HG02759 (cell line): ENCODE results near the gene NUP43.
"Not testable (repeated sequence)": the region's sequence is repeated elsewhere in the genome, so short reads cannot be mapped to it uniquely, and the experiment has no call there.

ENCODE experiments used
- ATAC-seq: cut with Tn5 transposase; IDR thresholded peaks from one replicate; pipeline ENCODE4 v1.9.1; 2021; ENCODE audit warnings: mild to moderate bottlenecking, moderate library complexity; ENCODE audit not compliant: unreplicated experiment

NUP43 gene

DNA sequence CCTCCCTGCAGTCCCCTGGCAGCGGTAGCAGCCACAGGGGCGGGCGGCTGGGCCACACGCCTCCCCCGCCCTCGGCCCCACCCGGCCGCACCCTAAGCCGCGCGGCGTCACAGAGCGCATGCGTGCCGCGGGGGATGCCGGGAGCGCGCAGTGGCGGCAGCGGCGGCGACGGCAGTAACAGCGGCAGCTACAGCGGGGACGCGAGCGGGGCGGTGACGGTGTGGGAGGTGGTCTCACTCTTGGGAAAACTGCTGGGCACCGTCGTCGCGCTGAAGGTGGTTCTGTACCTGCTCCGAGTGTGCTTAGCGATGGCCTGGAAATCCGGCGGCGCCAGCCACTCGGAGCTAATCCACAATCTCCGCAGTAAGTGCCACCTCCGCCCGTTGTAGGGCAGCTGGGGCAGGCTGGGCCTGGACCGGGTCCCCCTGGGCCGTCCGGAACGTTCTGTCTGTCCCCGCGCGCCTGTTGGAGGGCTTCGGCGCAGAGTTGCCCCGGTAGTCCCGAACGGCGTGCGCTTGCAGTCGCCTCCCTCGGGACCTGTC lies 3.3 kb upstream of the NUP43 start, which contains the start of gene PCMT1:
Gene PCMT1 (plus strand): TSS at position 148 of the 542 bp plus-strand sequence. CDS start 161 bp downstream, at position 309.
- peak; percentile 87 for ATAC-seq

DNA sequence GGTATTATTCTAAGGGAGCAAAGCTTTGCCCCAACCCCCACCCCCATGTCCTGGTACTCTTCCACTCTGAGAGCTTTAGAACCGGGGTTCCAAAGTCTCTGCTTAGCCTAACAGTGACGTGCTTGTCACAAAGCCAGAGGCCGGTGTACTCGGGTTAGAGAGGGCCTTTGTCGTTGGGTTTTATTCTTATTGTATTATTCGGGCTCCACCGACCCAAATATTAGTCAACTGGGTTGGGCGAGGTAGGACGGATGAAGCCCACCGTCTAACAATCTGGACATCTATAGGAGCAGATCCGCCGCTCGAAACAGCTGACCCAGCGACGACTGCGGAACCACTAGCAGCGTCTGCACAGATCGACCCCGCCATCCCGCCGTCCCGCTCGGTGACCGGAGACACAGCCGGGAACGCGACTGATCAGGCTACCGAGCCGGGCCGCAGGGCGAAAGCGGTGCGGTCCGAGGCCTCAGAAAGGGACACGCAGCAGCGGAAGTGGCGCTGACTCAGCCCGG lies 2.8 kb upstream of the NUP43 start:
- peak; percentile 0 for ATAC-seq

DNA sequence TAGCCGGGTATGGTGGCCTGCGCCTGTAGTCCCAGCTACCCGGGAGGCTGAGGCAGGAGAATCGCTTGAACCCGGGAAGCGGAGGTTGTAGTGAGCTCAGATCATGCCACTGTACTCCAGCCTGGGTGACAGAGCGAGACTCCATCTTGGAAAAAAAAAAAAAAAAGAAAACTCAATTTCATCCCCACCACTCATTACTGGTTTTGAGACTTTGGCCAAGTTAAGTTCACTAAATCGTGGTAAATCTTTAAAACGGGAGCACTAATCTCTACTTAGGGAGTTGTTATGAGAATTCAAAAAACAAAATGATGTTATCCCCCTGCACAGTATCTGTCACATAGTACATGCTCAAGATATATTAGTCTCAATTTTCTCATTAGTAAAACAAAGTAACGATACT lies 1.1 kb downstream of the NUP43 start:
- not testable (repeated sequence) for ATAC-seq

DNA sequence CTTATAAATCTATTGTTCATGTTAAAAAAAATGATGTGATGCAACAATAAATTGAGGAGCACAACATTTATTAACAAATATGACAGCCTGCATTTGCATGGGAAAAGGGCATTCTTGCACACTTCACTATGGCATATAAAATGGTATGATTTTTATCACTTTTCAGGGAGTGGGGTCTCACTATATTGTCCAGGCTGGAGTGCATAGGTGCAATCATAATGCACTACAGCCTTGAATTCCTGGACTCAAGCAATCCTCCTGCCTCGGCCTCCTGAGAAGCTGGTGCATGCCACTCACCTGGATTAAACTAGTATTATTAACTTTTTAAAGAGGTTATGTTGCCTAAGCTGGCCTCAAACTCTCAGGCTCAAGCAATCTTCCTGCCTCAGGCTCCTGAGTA lies 11.4 kb downstream of the NUP43 start:
- no peak for ATAC-seq

DNA sequence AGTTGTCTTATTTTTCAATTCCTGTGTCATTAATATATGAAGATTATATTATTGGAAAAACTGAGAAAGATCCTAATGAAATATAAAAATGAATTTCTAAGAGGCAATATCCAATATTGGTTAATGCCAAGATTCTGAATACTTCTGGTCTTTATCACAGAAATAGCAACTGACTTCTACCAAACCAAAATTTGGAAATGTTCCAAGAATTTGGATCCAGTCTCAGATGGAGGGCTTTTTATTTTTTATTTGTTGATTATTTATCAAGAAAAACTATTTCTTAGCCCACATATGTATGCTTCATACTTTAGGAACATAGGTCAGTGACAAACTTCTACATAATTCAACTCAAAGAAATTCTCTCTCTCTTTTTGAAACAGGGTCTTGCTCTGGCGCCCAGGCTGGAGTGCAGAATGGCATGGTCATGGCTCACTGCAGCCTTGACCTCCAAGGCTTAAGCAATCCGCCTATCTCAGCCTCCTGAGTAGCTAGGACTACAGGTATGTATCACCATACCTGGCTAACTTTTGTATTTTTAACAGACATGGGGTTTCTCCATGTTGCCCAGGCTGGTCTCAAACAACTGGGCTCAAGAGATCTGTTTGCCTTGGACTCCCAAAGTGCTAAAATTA lies 13.1 kb downstream of the NUP43 start:
- ATAC-seq, result no peak

DNA sequence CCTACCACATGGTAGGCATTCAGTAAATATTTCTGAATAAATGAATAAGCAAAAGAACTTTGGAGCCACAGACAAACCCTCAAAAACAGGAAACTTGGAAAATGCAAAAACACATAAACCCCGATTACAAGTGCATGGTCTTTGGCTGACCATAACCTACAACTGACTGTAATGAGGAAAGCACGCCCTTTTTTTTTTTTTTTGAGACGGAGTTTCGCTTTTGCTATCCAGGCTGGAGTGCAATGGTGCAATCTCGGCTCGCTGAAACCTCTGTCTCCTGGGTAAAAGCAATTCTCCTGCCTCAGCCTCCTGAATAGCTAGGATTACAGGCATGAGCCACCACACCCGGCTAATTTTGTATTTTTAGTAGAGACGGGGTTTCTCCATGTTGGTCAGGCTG lies 16.5 kb downstream of the NUP43 start:
- ATAC-seq, result no peak

DNA sequence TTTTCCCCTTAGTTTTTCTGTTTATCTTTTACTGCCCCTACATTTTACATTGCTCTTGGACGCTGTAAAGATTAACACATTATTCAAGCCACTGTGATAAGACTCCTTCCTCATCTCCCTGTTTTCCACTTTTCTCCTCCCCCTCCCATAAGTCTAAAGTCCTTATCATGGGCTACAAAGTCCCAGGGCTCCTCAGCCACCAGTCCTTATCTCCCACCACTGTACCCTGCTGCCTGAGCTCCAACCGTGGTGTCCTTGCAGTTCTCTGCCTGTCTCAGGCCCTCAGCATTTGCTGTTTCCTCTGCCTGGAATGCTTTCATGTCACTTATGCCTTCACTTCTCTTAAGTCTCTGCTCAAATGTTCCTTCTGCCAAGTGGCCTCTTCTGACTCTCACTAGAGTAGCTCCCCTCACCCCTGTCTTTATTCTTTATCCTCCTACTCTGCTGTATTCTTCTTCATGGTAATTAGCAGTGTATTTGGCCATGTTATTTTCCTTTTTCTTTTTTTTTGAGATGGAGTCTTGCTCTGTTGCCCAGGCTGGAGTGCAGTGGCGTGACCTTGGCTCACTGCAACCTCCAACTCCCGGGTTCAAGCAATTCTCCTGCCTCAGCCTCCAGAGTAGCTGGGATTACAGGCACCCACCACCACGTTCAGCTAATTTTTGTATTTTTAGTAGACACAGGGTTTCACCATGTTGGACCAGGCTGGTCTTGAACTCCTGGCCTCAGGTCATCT lies 17.7 kb downstream of the NUP43 start:
- ATAC-seq, result no peak

DNA sequence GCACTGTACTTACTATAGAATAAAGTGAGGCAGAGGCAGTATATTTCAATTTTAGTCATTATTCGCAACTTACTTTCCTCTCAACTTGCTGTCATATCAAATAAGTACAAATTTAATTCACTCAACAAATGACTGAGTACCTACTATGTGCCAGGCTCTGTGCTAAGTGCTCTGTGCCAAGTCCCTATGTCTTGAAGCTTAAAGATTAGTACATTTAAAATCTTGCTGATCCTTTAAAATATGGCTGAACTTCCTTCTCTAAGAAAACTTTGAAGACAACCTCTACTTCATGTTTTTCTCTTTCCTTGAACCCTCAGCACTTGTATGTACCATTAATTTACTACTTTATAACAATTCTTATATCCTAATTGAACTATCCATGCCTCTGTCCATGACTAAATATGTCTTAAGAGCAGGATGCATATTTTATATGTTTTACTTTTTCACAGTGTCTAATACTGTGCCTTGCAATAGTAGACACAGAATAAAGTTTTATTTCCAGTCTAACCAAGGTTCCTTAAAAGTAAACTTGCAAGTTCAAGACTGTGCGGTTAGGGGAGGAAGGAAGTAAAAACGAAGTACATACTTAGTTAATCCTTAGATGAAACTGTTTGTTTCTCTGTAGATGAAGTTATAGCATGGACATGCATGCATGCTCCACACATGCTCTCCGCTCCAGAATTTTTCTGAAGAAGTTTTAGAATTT lies 18.4 kb downstream of the NUP43 start:
- ATAC-seq, result no peak

DNA sequence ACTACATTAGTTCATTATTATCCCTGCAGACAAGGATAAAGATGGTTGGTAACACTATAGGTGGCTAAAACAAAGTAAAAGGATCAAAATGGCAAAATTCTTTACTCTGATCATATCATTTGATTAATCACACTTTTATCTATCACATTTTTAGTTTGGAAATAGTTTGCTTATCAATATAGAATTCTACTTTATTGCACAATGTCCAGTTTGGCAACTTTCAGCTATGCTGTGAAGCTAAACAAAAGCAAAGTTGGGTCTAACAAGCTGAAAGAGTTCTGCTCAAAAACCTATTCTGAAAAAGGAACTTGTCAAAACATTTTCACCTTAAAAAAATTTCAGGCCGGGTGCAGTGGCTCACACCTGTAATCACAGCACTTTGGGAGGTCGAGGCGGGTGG lies 20.5 kb downstream of the NUP43 start:
- no peak for ATAC-seq

DNA sequence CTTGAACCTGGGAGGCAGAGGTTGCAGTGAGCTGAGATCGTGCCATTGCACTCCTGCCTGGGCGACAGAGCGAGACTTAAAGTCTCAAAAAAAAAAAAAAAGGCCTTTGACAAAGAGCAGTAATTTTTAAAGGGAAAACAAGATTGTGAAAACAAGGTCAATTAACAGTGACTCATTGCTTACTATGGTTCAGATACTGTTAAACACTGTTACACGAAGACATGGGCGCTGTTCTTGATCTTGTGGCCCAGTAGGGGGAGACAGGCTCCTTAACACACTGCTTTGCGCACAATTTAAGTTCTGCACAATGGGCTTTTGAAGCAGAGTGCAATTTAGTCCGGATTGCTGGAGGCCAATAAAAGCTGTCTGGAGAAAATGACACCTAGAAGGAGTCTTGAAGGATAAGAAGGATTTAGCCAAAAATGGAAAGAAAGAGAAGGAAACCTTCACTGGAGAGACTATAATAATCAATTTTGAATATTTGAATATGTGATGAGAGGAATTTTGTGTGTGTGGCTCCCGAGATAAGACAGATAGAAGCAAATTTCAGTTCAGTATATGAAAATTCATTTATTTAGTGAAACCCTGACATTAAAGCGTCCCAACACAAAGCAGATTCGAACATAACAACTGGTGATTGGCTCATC lies 22.4 kb downstream of the NUP43 start:
- no peak for ATAC-seq

DNA sequence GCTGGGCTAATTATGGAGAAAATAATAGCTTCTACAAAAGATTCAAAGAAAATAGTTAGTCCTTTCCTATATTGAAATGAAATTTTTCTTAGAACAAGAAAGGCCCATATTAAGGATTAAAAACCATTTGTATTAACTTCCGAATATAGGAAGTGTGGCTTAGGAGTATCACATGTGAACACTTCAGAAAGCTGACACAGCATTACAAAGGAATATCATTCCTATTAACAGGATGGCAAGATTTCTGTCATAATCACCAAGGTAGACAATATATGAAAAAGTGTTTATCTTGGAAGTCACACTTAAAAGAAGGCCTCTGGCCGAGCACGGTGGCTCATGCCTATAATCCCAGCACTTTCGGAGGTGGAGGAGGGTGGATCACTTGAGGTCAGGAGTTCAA lies 23.1 kb downstream of the NUP43 start:
- ATAC-seq, result no peak

DNA sequence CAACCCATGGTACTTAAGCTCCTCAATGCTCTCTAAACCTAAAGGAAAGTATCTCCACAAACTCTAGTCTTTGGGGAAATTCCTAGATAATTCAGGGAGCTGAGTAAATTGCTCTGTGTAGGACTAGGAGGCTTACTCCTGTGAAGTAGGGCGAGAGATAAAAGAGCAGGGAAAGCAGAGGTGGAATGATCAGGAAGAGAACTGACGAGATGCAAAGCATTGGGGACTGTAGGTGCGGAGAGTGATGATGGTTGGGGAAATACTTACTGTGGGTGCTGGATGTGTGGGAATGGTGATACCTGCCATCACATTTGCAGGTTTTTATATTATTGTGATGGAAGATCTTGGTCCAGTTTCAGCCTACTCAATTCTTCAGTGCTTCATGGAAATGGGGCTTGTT lies 26.8 kb downstream of the NUP43 start:
- ATAC-seq, result no peak

DNA sequence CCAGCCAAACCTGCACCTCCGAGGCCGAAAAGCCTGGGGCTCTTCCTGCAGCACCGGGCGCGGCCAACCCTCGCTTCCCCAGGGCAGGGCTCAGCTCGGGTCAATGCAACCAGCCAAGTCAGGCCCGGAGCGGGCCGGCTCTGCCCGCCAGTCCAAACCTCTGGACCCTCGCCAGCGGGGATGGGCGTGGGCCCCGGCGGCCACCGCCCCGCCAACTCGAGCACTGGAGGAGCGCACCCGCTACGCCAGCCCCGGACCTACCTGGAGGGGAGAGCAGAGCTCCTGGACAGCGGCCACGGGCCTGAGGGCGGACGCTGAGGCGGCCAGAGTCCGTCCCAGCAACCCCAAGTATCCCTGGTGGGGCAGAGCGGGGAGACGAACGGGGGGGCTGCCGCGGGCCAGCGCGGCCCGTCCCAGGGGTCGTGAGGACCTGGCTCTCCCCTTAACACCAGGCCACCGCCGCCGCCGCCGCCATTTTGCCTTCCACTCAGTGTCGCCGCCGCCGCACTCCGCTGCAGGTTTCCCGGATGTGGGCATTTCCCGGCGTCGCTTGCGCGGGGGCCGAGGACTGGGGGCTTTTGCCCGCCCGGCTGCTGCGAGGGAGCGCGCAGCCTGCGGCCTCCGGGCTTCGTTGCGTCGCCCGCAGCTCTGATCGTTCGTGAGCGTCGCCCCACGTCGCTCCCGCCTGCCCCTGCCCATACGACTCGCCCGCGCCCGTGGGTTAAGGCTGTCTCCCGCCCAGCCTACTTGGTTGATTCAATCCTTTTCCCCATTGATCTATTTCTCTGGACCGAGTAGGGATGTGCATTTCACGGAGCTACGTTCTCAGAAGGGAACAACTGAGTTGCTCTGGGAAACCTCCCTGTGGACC lies 28.5 kb downstream of the NUP43 start, which contains the start of gene LATS1:
Gene LATS1 (minus strand): TSS at position 514 of the 871 bp plus-strand sequence. CDS start 15,975 bp downstream, outside the sequence.
- ATAC-seq, result peak; percentile 91

DNA sequence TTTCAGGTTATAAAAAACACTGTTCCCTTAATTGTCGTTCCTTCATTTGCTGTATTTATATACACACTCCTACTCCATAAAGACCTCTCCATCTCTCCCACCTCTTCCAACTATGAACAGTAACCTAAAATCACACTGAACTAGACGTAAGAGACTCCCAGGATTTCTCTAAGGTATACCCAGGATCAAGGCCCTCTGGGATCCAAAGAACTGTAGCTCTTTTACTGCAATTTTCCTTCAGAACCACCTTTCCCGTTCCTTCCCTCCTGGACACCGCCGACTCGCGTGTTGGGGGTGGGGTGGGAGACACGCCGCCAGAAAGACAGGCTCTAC lies 29.1 kb downstream of the NUP43 start:
- no peak for ATAC-seq

DNA sequence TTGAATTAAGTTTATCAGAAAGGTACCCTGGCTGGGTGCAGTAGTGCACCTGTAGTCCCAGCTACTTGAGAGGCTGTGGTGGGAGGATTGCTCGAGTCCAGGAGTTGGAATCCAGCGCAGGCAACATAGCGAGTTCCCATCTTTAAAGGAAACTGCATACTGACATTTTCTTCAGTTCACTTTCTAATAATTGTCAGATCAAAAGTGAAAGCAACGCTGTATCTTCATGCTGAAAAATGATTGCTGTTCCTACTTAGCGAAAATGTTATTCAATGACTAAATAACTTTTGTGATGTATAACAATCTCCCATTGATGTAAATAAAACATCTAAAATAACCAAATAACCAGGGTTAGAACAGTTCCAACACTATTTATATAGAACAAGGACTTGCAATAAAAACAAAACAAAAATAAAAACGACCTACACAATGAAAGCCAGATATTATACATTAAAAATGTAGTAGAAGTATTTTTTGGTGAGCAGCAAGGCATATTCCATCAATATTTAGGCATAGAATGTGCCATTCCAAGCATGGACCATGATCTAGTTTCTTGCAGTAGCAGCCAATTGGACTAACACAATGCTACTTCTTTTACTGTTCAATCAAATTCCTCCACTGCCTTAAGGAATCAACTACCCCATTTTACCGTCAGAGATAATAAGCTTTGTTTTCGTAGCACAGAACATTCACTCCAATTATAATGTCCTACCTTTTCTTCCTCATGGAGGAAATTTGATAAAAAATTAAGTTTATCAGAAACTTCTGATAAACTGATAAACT lies 30.0 kb downstream of the NUP43 start:
- ATAC-seq, result no peak

DNA sequence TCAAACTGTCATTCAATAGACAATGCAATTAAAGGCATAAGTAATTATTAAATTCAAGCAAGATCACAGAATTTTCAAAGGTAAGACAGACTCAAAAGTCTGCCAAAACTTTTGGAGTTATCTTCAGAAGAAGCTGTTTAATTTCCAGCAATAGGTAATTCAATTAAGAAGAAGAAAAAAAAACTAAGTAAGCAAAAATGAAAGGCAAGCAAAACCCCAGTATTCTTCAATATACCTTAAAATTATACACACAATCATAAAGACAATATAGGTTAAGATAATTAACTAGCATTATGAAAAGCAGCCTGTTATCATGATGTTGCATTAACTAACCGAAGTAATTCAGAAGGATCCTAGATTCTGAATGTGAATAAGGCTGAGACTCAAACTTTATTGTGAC lies 31.9 kb downstream of the NUP43 start:
- ATAC-seq, result no peak

DNA sequence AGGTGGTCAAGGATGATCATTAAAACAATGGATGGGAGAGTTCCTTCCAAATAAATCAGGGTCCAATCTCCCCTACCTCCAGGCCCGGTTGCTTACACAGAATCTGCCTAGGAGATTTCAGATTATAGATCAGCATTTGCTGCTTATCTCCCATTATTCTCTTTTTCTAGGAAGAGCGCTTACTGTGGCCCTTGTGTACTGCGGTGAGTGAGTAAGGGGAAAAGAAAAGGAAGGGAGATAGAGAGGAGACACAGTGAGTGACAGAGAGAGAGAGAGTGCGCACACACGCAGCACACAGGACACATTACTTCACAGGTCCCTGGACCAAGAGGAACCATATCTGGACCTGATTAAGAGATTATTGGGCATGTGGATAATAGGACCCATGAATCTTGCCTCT lies 34.6 kb downstream of the NUP43 start:
- no peak for ATAC-seq

DNA sequence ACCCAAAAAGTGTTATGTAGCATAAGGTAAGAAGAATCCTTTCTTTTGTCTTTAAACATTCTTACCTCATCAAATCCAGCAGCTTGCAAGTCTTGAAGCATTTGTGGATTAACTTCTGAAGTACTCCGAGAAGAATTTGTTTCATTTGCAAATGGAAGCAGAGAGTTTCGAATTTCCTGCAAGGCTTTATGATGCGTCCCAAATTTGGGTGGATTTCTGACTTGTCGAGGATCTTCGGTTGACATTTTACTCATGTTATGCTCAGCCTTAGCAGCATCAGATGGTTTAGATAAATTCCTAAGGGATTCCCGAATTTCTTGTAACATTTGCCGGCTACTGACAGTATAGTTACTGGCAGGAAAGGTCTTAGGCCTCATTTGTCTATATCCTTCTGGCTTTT lies 44.6 kb downstream of the NUP43 start:
- ATAC-seq, result no peak

DNA sequence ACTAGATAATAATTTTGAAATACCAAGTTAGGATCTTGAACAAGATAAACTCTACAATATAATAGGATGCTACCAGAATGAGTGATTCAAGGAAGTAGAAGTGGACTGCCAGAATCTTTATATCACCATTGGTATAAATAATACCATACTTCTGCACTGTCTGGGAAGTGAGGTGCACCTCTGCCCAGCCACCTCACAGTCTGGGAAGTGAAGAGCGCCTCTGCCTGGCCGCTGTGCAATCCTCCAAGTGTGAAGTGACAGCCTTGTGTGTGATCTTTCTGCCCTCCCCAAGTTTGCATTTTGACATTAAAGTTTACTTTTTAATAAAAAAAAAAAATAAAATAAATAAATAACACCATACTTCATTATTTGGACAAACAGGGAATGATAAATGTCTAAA lies 47.2 kb downstream of the NUP43 start:
- no peak for ATAC-seq
